GDM1 (cell line): ENCODE measurements around the gene PLXNB2.
"Not testable (repeated sequence)": the region's sequence is repeated elsewhere in the genome, so short reads cannot be mapped to it uniquely, and the experiment has no call there.

Experiments
- DNase-seq: peaks from one replicate; lab custom pipeline; 2025; lab: John Stamatoyannopoulos, UW

The PLXNB2 gene

GRCh38 chr22:50306753-50307749 is at the start of gene PLXNB2:
Gene PLXNB2, minus strand, starts transcription at chr22:50307646. Its CDS starts 17,062 bp downstream, at chr22:50290584.
- DNase-seq = peak; percentile 74

GRCh38 chr22:50357222-50357621 is 49.8 kb upstream of the PLXNB2 start:
- DNase-seq = no peak

GRCh38 chr22:50356186-50356585 is 48.7 kb upstream of the PLXNB2 start:
- no peak for DNase-seq

- DNase-seq = no peak
These were observed 40.6 kb upstream of the PLXNB2 start for GRCh38 chr22:50348058-50348457.

GRCh38 chr22:50347157-50347556 is 39.7 kb upstream of the PLXNB2 start:
- no peak for DNase-seq

- DNase-seq = no peak
These were observed 39.0 kb upstream of the PLXNB2 start for GRCh38 chr22:50346470-50346869.

- DNase-seq = no peak
These were observed 36.1 kb upstream of the PLXNB2 start for GRCh38 chr22:50343541-50343935.

- DNase-seq = peak; percentile 69
These were observed 35.5 kb upstream of the PLXNB2 start, which contains the start of gene PPP6R2 for GRCh38 chr22:50342651-50343540. Gene PPP6R2, plus strand, starts transcription at chr22:50343327. Its CDS starts 50,582 bp downstream, at chr22:50393909.

GRCh38 chr22:50341977-50342650 is 34.7 kb upstream of the PLXNB2 start:
- peak; percentile 62 for DNase-seq

GRCh38 chr22:50339945-50340879 is 32.8 kb upstream of the PLXNB2 start:
- DNase-seq = no peak

GRCh38 chr22:50338860-50339462 is 31.5 kb upstream of the PLXNB2 start:
- DNase-seq = no peak

GRCh38 chr22:50338042-50338573 is 30.7 kb upstream of the PLXNB2 start:
- no peak for DNase-seq

- no peak for DNase-seq
These were observed 30.0 kb upstream of the PLXNB2 start for GRCh38 chr22:50337262-50338041.

GRCh38 chr22:50334433-50334832 is 27.0 kb upstream of the PLXNB2 start:
- not testable (repeated sequence) for DNase-seq

- DNase-seq = no peak
These were observed 21.8 kb upstream of the PLXNB2 start for GRCh38 chr22:50329236-50329635.

- no peak for DNase-seq
These were observed 20.2 kb upstream of the PLXNB2 start for GRCh38 chr22:50327711-50328019.

- peak; percentile 75 for DNase-seq
These were observed 19.7 kb upstream of the PLXNB2 start, which contains the start of gene DENND6B for GRCh38 chr22:50326956-50327710. Gene DENND6B, minus strand, starts transcription at chr22:50327012. Its CDS starts 24 bp downstream, at chr22:50326988.

- no peak for DNase-seq
These were observed 18.9 kb upstream of the PLXNB2 start for GRCh38 chr22:50326225-50326955.
